GM19240 (cell line): ENCODE results near the gene NFIC.
A peak's percentile ranks its signal among the peaks of the same experiment; 100 is the strongest.
"Not testable (repeated sequence)": the region's sequence is repeated elsewhere in the genome, so short reads cannot be mapped to it uniquely, and the experiment has no call there.

Experiments
- DNase-seq: peaks from one replicate; pipeline ENCODE4 v3.0.0; 2011; ENCODE audit warnings: low spot score; ENCODE audit not compliant: insufficient read length

The NFIC gene

GRCh38 chr19:3365836-3366752 lies at the start of gene NFIC:
NFIC (plus strand) TSS chr19:3366583; CDS start chr19:3366637, 54 bp downstream.
- no peak for DNase-seq

DNA sequence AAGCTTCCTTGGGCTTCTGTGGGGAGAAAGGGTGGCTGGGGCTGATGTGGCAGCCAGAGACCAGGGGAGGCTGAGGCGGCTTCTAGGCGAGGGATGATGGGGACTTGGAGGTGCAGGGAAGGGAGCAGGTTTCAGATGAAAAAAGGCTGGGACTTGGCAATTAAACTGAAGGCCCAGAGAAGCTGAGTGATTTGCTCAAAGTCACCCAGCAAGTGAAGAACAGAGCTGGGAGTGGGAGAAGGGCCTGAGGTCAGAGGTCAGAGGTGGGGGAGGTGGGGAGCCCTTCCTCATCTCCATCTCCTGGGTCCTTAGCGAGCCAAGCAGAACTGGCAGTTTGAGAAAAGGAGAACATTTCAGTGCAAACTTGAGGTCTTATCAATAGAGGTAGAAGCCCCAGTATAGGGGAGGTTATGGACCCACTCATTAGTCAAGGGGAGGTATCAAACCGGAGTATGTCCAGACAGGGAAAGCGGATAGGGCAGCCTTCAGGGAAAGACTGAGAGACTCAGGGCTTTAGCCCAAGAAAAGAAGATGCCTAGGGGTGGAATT lies 49.6 kb upstream of the NFIC start:
- DNase-seq = no peak

- DNase-seq = no peak
Observed at GRCh38 chr19:3319643-3320353, 46.6 kb upstream of the NFIC start.

DNA sequence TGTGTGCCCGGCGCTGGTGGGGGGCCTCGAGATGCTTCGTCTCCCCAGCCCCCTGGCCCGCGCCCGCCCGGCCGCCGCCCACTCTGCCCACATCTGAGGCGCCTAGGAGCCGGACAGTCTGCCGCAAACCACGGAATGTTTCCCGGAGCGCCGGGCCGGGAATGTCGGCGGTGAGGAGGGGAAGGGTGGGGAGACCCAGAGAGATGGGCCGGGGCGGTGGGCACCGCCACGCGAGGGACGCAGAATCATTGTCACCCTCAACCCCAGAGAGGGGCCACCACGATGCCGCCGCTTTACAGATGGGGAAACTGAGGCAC lies 46.1 kb upstream of the NFIC start:
- no peak for DNase-seq

DNA sequence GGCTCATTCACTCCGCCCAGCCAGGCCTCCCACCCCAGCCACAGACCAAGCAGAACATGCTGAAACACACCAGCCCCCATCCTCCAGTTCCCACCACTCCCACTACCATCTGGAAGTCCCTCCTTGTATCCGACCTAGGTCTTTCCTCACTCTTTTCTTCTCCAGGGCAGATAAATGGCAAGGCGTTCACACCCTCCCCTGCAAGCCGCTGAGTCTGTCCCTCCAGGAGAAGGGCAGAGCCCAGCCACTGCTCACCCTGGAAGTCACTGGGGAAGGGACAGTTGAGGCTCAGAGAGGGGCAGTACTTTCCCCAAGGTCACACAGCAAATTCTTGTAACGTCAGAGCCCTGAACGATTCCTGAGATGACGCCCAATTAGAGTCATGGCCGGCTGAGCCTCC lies 45.5 kb upstream of the NFIC start:
- DNase-seq = no peak

DNA sequence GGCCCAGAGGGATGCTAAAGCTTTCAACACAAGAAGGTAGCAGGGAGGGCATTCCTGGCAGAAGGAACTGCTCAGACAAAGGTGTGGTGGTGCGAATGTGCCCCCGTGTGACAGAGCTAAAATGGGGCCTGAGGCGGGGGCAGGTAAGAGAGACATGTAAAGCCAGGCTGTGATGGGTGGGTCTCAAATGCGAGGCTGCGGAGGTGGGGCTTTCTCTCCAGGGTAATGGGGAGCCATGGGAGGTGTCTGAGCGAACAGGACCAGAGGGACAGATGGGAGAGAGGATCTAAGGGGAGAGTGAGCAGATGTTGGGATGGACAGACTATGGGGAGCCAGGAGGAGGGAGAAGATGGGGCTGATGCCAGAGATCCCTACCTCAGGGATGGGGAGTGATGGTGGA lies 44.7 kb upstream of the NFIC start:
- no peak for DNase-seq

DNA sequence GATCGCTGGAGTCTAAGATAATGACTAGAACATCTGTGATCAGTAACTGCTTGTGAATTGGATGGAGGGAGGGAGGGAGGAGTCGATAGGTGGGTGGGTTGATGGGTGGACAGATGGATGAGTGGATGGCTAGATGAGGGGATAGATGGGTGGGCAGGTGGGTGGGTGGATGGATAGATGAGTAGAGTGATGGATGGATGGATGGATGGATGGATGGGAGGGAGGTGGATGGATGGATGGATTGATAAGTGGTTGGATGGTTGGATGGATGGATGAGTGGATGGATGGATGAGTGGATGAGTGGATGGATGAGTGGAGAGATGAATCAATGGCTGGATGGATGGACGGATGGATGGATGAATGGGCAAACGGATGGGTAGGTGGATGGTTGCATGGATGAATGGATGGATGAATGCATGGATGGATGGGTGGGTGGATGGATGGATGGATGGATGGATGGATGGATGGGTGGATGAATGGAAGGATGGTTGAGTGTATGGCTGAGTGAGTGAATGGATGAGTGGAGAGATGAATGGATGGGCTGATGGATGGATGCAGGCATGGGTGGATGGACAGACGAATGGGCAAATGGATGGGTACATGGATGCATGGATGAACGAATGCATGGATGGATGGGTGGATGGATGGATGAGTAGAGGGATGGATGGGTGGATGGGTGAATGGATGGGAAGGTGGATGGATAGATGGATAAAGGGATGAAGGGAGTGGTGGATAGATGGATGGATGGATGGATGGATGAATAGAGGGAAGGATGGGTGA lies 44.0 kb upstream of the NFIC start:
- no peak for DNase-seq

DNA sequence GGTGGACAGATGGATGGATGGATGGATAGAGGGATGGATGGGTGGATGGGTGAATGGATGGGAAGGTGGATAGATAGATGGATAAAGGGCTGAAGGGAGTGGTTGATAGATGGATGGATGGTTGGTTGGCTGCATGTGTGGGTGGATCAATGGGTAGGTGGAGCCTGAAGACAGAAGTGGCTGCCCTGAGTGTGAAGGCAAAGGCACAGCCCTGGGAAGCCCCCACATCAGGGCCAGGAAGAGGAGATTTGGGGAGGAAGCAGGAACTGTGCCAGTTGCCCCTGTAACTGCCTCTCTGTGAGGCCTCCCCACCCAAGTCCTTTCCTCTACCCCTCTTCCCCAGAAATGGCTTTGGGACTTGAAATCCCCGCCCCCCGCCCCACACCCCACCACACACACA lies 43.4 kb upstream of the NFIC start:
- no peak for DNase-seq

GRCh38 chr19:3323658-3324057 lies 42.7 kb upstream of the NFIC start:
- DNase-seq = no peak

DNA sequence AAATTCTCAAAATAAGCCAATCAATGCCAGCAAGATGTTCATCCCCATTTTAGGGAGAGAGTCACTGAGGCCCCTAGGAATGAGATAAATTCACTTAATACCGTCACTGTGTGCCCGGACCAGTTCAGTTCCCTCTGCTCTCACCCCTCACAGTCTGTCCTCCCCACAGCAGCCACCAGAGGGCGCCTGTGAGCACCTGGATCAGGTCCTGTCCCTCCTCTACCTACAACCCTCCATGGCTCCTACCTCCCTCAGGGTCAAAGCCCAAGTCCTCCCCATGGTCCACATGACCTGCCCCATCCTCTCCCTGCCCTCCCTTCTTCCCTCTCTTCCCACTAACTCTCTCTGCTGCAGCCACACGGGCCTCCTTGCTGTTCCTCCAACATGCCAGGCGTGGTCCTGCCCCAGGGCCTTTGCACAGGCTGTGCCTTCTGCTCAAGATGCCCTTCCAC lies 42.0 kb upstream of the NFIC start:
- DNase-seq = peak; percentile 57

DNA sequence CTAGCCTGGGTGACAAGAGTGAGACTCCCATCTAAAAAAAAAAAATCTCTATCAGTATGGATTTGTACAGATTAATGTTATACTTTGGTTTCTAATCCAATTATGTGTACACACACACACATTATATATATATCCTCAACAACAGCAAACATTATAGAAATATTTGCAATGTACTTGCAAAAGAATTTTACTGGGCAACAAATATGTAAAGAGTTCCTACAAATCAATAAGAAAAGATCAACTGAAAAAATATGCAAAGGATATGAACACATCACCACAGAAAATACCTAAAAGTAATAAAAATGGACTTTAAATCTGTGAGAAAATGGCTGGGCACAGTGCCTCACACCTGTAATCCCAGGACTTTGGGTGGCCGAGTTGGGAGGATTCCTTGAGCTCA lies 40.9 kb upstream of the NFIC start:
- DNase-seq = no peak

- no peak for DNase-seq
Observed at GRCh38 chr19:3328743-3329142, 37.6 kb upstream of the NFIC start.

DNA sequence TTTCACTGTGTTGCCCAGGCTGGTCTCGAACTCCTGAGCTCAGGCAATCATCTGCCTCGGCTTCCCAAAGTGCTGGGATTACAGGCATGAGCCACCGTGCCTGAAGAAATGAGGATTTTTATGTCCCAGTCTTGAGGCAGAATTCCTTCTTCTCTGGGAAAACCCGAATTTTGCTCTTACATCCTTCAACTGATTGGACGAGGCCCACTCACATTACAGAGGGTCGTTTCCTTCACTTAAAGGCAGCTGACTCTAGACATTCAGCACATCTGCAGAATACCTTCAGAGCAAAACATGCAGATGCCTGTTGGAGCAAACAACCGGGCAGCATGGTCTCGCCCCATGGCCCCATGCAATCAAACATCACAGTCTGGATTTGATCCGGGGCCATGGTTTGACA lies 36.3 kb upstream of the NFIC start:
- DNase-seq = no peak

- not testable (repeated sequence) for DNase-seq
Observed at GRCh38 chr19:3332232-3332631, 34.2 kb upstream of the NFIC start.

- DNase-seq = no peak
Observed at GRCh38 chr19:3333020-3333583, 33.3 kb upstream of the NFIC start.

DNA sequence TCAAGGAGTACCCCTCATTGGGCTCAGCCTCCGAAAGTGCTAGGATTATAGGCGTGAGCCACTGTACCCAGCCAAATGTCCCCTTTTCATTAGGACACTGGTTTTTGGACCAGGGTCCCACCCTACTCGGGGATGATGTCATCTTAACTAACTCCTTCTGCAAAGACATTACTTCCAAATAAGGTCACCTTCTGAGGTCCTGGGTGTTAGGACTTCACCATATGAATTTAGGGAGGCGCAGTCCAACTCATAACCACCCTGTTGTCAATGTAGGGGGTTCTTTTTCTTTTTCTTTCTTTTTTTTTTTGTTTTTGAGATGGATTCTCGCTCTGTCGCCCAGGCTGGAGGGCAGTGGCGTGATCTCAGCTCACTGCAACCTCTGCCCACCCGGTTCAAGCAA lies 32.7 kb upstream of the NFIC start:
- DNase-seq = no peak

- not testable (repeated sequence) for DNase-seq
Observed at GRCh38 chr19:3334749-3335430, 31.5 kb upstream of the NFIC start.

GRCh38 chr19:3335431-3336350 lies 30.7 kb upstream of the NFIC start:
- DNase-seq = no peak

DNA sequence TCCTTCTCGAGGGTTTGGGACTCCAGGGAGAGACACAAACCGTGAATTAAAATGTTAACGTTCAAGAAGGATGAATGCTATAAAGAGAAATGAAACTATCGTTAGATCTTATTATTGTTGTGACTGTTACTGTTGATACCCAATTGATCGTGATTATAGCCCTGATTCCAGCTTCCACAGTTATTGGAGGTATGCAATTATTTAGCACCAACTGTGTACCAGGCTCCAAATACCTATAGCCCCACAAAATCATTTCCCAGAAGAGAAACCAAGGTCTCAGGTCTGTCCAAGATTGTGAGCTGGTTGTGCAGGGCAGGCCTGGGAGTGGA lies 30.1 kb upstream of the NFIC start:
- DNase-seq = no peak
